Mammary epithelial cell (primary cell): Measurements from ENCODE around the gene F11R.

Source experiments
- CTCF ChIP-seq, 2 donors: IDR thresholded peaks in 1 of 2; conservative IDR thresholded peaks in 1 of 2; 2 replicates each; pipeline ENCODE4 v1.5.1; 2011 to 2012; ENCODE audit warnings: inconsistent platforms in 2 of 2, low read length in 2 of 2, mild to moderate bottlenecking in 2 of 2, control low read depth in 1 of 2, low read depth in 1 of 2; ENCODE audit not compliant: insufficient read depth in 1 of 2; ENCODE audit errors: extremely low read depth in 1 of 2
- EZH2 ChIP-seq: IDR thresholded peaks from 2 replicates; pipeline ENCODE4 v1.6.1; 2012; ENCODE audit warnings: low read length, inconsistent platforms, borderline replicate concordance

GRCh38 chr1:160973491-160973890 lies 47.5 kb downstream of the F11R start:
- TF ChIP-seq CTCF (conservative IDR thresholded peaks at IDR 0.05 in 1 of 2, IDR thresholded peaks at IDR 0.05 in 1 of 2; ENCODE audit: extremely low read depth in 1 of 2, insufficient read depth in 1 of 2, low read depth in 1 of 2, low read length in 2 of 2) = no peak
- no peak for TF ChIP-seq EZH2
